HG03097 (cell line): ENCODE measurements around the gene CREB3L2.
A peak's percentile ranks its signal among the peaks of the same experiment; 100 is the strongest.
"Not testable (repeated sequence)": the region's sequence is repeated elsewhere in the genome, so short reads cannot be mapped to it uniquely, and the experiment has no call there.

ENCODE experiments used
- ATAC-seq: cut with Tn5 transposase; IDR thresholded peaks from one replicate; pipeline ENCODE4 v1.9.1; 2021; ENCODE audit not compliant: unreplicated experiment, low FRiP score

Gene CREB3L2

GRCh38 chr7:137913985-137914384 lies 87.9 kb downstream of the CREB3L2 start:
- no peak for ATAC-seq

GRCh38 chr7:137909042-137909441 lies 92.8 kb downstream of the CREB3L2 start:
- no peak for ATAC-seq

- no peak for ATAC-seq
These were observed 93.8 kb downstream of the CREB3L2 start for GRCh38 chr7:137908106-137908505.

- ATAC-seq = not testable (repeated sequence)
These were observed 95.2 kb downstream of the CREB3L2 start for GRCh38 chr7:137906636-137907035.

- no peak for ATAC-seq
These were observed 97.1 kb downstream of the CREB3L2 start for GRCh38 chr7:137904833-137905232.

- ATAC-seq = peak; percentile 60
These were observed 98.3 kb downstream of the CREB3L2 start for GRCh38 chr7:137903382-137904169.

GRCh38 chr7:137900137-137900536 lies 101.7 kb downstream of the CREB3L2 start:
- no peak for ATAC-seq

GRCh38 chr7:137898839-137899721 lies 102.8 kb downstream of the CREB3L2 start:
- peak; percentile 72 for ATAC-seq

GRCh38 chr7:137895301-137896221 lies 106.3 kb downstream of the CREB3L2 start:
- ATAC-seq = peak; percentile 66

- no peak for ATAC-seq
These were observed 108.6 kb downstream of the CREB3L2 start for GRCh38 chr7:137893143-137893742.

- ATAC-seq = no peak
These were observed 110.8 kb downstream of the CREB3L2 start for GRCh38 chr7:137891016-137891655.

- ATAC-seq = no peak
These were observed 111.4 kb downstream of the CREB3L2 start for GRCh38 chr7:137890449-137890921.

- no peak for ATAC-seq
These were observed 113.6 kb downstream of the CREB3L2 start for GRCh38 chr7:137888241-137888640.

- no peak for ATAC-seq
These were observed 115.1 kb downstream of the CREB3L2 start for GRCh38 chr7:137886746-137887145.

GRCh38 chr7:137886281-137886680 lies 115.6 kb downstream of the CREB3L2 start:
- no peak for ATAC-seq

GRCh38 chr7:137885678-137886077 lies 116.2 kb downstream of the CREB3L2 start:
- no peak for ATAC-seq

GRCh38 chr7:137882806-137883205 lies 119.1 kb downstream of the CREB3L2 start:
- no peak for ATAC-seq

GRCh38 chr7:137882261-137882668 lies 119.6 kb downstream of the CREB3L2 start:
- ATAC-seq = peak; percentile 79

GRCh38 chr7:137881607-137882260 lies 120.2 kb downstream of the CREB3L2 start:
- peak; percentile 16 for ATAC-seq
